SK-N-MC (cell line): ENCODE data around the gene TMPRSS4.

Source experiments
- DNase-seq: peaks from one replicate; pipeline ENCODE4 v3.0.0-alpha.2; 2011; ENCODE audit warnings: low read depth, low spot score
- H3K27ac ChIP-seq: fragments of 200-600 bp; sonication (generic); 2 replicates; pipeline ENCODE4 v1.5.1; 2016; ENCODE audit warnings: mixed run types
- H3K36me3 ChIP-seq: fragments of 200-600 bp; sonication (generic); 2 replicates; pipeline ENCODE4 v1.6.1; 2017; ENCODE audit warnings: antibody characterized with exemption, low read length, mixed read lengths; ENCODE audit not compliant: insufficient read depth
- H3K4me3 ChIP-seq: fragments of 200-600 bp; sonication (generic); 2 replicates; pipeline ENCODE4 v1.5.1; 2016
- H3K9ac ChIP-seq: fragments of 200-600 bp; sonication (generic); 2 replicates; pipeline ENCODE4 v1.8.0; 2017; ENCODE audit warnings: mixed run types, mixed read lengths; ENCODE audit not compliant: insufficient read length
- H3K9me3 ChIP-seq: fragments of 200-600 bp; sonication (generic); 2 replicates; pipeline ENCODE4 v1.6.1; 2017; ENCODE audit warnings: low read depth, mild to moderate bottlenecking, antibody characterized with exemption, low read length, moderate library complexity, mixed read lengths
- EZH2 ChIP-seq: fragments of 200-600 bp; sonication (generic); IDR thresholded peaks from one replicate; pipeline ENCODE4 v1.6.1; 2017; ENCODE audit warnings: antibody characterized with exemption
- FOXP2 ChIP-seq: optimal IDR thresholded peaks from 2 replicates; pipeline ENCODE3; 2011; ENCODE audit warnings: mild to moderate bottlenecking, moderate library complexity; ENCODE audit not compliant: insufficient read depth; ENCODE audit errors: extremely low read length, control extremely low read depth
- POLR2AphosphoS5 ChIP-seq: IDR thresholded peaks from 2 replicates; pipeline ENCODE4 v1.6.1; 2012; ENCODE audit warnings: mild to moderate bottlenecking, low read depth, low read length, borderline replicate concordance

The TMPRSS4 gene

DNA sequence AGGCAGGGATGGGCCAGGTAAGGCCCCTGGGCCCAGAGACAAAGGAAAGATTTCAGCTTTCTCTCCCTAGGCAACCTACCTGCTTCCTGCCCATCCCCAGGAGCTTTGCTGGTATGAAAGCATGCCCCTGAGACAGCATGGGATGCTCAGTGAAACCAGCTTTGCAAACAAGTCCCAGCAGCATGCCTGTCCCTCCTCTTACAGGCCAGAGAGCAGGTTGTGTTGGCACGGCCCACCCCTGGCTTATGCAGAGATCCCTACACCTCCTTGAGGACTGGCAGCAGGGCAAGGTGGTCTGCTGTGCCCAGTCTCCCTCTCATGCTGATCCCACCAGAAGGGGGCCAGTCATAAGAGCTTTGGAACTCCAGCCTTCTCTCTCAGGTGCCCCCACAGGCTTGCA lies 72.6 kb downstream of the TMPRSS4 start:
- Histone ChIP-seq H3K36me3 (no peaks in the 10 kb centered on the region), H3K27ac (no peak overlapping the region), H3K4me3 (no peak overlapping the region), H3K9me3 (no peaks in the 10 kb centered on the region), H3K9ac (no peak overlapping the region)
- TF ChIP-seq POLR2AphosphoS5 (no peak), FOXP2 (no peak), EZH2 (no peak)
- no peak for DNase-seq

DNA sequence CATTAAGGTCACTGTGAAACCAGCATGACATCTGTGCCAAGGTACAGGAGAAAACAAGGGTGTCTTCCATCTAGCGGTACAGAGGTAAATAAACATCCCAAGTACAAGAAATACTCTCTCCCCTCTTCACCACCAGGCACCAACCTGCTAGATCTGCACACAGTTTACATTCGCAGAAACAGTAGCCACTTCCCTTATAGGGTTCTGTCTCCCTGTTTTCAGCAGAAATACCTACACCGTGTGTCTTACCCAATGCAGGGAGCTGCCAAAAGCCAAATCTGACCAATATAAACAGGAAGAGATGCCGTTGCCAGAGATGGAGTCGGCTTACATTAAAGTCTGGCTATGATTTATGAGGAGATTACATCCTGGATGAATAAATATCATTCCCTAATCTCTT lies 74.6 kb downstream of the TMPRSS4 start:
- DNase-seq: no peak
- Histone ChIP-seq H3K27ac (no peak overlapping the region), H3K9me3 (no peaks in the 10 kb centered on the region), H3K9ac (no peak overlapping the region), H3K4me3 (peak overlapping the region; percentile 81; the same call in 1 of the 2 replicates), H3K36me3 (no peaks in the 10 kb centered on the region)
- TF ChIP-seq POLR2AphosphoS5 (no peak), EZH2 (no peak), FOXP2 (no peak)

- Histone ChIP-seq H3K36me3 (no peaks in the 10 kb centered on the region), H3K27ac (no peak overlapping the region), H3K9ac (peak overlapping the region; percentile 62), H3K4me3 (peak overlapping the region; percentile 81), H3K9me3 (no peaks in the 10 kb centered on the region)
- no peak for DNase-seq
- no peak for TF ChIP-seq POLR2AphosphoS5
- TF ChIP-seq EZH2: no peak
- TF ChIP-seq FOXP2: no peak
Measured at GRCh38 chr11:118152020-118152551, 75.2 kb downstream of the TMPRSS4 start.

- DNase-seq: no peak
- no peaks in the 10 kb centered on the region for H3K36me3 ChIP-seq
- H3K9ac ChIP-seq: peak within 1 kb of the TSS; percentile 62
- no peaks in the 10 kb centered on the region for H3K9me3 ChIP-seq
- no peak for TF ChIP-seq POLR2AphosphoS5
- no peak for TF ChIP-seq FOXP2
- no peak for TF ChIP-seq EZH2
- no peak within 1 kb of the TSS for H3K27ac ChIP-seq
- H3K4me3 ChIP-seq: peak within 1 kb of the TSS; percentile 81
Measured at GRCh38 chr11:118152552-118153471, 75.9 kb downstream of the TMPRSS4 start, which contains the start of gene SCN4B. SCN4B (minus strand) TSS chr11:118152823; CDS start chr11:118152673, 150 bp downstream.

GRCh38 chr11:118153516-118153915 lies 76.6 kb downstream of the TMPRSS4 start:
- H3K9me3 ChIP-seq: no peaks in the 10 kb centered on the region
- TF ChIP-seq EZH2: no peak
- TF ChIP-seq FOXP2: no peak
- TF ChIP-seq POLR2AphosphoS5: no peak
- H3K36me3 ChIP-seq: no peaks in the 10 kb centered on the region
- H3K4me3 ChIP-seq: no peak overlapping the region
- H3K27ac ChIP-seq: no peak overlapping the region
- DNase-seq: no peak
- H3K9ac ChIP-seq: no peak overlapping the region

GRCh38 chr11:118153976-118154375 lies 77.1 kb downstream of the TMPRSS4 start:
- Histone ChIP-seq H3K27ac (no peak overlapping the region), H3K36me3 (no peaks in the 10 kb centered on the region), H3K9me3 (no peaks in the 10 kb centered on the region), H3K4me3 (no peak overlapping the region), H3K9ac (no peak overlapping the region)
- TF ChIP-seq EZH2 (no peak), POLR2AphosphoS5 (no peak), FOXP2 (no peak)
- DNase-seq: no peak

DNA sequence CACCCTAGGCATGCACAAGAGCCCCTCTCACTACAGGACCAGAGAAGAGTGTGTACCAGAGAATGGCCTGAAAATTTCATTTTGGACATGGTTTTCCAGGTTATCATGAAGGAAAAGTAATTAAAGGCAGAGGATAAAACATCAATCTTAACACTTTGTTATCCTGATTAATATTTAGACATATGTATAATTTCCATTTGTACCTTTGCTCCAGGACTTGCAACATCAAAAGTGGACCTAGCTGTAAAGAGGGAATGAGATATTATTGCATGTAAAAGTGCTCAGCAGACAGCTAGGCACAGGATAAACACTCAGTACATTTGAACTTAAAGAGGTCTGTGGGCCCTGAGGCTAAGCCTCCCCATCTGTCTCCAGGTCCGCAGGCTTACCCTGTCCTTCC lies 77.8 kb downstream of the TMPRSS4 start:
- Histone ChIP-seq H3K36me3 (no peaks in the 10 kb centered on the region), H3K4me3 (no peak overlapping the region), H3K9ac (no peak overlapping the region), H3K27ac (no peak overlapping the region), H3K9me3 (no peaks in the 10 kb centered on the region)
- TF ChIP-seq POLR2AphosphoS5: no peak
- no peak for TF ChIP-seq EZH2
- no peak for TF ChIP-seq FOXP2
- DNase-seq: no peak

DNA sequence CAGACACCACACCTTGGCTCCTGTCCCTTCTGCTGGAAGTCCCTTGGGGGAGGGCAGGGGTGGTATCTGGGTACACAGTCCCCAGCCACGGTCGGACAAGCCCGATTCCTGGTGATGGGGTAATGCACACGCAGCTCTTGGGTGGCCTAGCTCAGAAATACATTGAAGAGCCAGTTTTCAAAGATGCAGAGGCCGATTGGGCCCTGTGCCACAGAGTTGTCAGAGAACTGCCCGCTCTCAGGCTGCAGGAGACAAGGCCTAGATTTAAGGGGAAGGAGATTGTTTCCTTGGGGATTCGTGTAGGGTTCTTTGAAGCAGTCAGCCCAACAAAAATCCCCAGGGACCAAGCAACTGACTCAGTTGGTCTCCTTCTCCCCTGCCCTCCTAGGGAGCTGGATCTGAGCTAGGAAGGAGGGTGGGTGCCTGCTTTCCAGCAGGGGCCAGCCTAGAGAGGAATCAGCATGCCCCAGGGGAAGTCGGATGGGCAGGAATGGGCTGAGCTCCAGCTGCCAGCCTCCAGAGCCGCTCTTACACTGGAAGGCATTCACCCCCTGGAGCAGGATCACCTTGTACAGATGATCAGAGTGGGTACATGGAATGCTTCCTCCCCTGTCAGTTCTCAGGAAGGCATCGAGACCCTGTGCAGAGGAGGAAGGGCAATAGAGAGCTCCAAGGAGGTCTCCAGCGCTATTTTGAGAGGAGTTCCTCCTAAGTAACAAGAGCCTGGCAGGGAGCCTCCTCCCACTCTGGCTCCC lies 79.1 kb downstream of the TMPRSS4 start:
- H3K9ac ChIP-seq: no peak overlapping the region

More for the DNA sequence above, 79.1 kb downstream of the TMPRSS4 start:
- no peak overlapping the region; the same call in 1 of the 2 replicates for H3K4me3 ChIP-seq
- DNase-seq: no peak
- TF ChIP-seq FOXP2 (no peak), POLR2AphosphoS5 (no peak), EZH2 (no peak)
- no peaks in the 10 kb centered on the region for H3K9me3 ChIP-seq
- no peaks in the 10 kb centered on the region for H3K36me3 ChIP-seq
- H3K27ac ChIP-seq: no peak overlapping the region
